ENCODE measurements around the gene RHOA.

GRCh38 chr3:49385617-49386016 is 26.2 kb downstream of the RHOA start:
- TF ChIP-seq, protein P1, sequence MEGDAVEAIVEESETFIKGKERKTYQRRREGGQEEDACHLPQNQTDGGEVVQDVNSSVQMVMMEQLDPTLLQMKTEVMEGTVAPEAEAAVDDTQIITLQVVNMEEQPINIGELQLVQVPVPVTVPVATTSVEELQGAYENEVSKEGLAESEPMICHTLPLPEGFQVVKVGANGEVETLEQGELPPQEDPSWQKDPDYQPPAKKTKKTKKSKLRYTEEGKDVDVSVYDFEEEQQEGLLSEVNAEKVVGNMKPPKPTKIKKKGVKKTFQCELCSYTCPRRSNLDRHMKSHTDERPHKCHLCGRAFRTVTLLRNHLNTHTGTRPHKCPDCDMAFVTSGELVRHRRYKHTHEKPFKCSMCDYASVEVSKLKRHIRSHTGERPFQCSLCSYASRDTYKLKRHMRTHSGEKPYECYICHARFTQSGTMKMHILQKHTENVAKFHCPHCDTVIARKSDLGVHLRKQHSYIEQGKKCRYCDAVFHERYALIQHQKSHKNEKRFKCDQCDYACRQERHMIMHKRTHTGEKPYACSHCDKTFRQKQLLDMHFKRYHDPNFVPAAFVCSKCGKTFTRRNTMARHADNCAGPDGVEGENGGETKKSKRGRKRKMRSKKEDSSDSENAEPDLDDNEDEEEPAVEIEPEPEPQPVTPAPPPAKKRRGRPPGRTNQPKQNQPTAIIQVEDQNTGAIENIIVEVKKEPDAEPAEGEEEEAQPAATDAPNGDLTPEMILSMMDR (conservative IDR thresholded peaks at IDR 0.05; ENCODE audit: low read depth, low read length): no peak
- TF ChIP-seq POLR2A (IDR thresholded peaks at IDR 0.05; ENCODE audit: low read depth, low read length) (no peak), BHLHE40 (IDR thresholded peaks at IDR 0.05; ENCODE audit: low read depth, low read length) (no peak), SMC3 (IDR thresholded peaks at IDR 0.05; ENCODE audit: low read depth, low read length) (no peak), CEBPB (IDR thresholded peaks at IDR 0.05; ENCODE audit: low read depth, low read length) (no peak), MXI1 (IDR thresholded peaks at IDR 0.05; ENCODE audit: borderline replicate concordance, low read depth, low read length) (no peak), NFE2L2 (IDR thresholded peaks at IDR 0.05; ENCODE audit: low read depth, low read length) (no peak), MAZ (IDR thresholded peaks at IDR 0.05; ENCODE audit: borderline replicate concordance, low read depth, low read length) (no peak), RAD21 (IDR thresholded peaks at IDR 0.05; ENCODE audit: low read length) (no peak)
- TF ChIP-seq, protein P2, sequence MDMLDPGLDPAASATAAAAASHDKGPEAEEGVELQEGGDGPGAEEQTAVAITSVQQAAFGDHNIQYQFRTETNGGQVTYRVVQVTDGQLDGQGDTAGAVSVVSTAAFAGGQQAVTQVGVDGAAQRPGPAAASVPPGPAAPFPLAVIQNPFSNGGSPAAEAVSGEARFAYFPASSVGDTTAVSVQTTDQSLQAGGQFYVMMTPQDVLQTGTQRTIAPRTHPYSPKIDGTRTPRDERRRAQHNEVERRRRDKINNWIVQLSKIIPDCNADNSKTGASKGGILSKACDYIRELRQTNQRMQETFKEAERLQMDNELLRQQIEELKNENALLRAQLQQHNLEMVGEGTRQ (IDR thresholded peaks at IDR 0.05; ENCODE audit: low read depth, low read length): no peak

Measured in IMR-90 (cell line).